GM12878 (cell line): ENCODE results near the gene CCDC24. TPM values are rescaled to one million over a fixed set of nuclear protein-coding genes. Genes with fewer than 3 reads are reported as not detected.

ENCODE experiments used
- ATAC-seq: fragments of 200-7000 bp; cut with Tn5 transposase; 3 replicates; pipeline ENCODE4 v1.9.1; 2020; ENCODE audit warnings: mild to moderate bottlenecking, moderate library complexity
- BruUV-seq: library from RNA; stranded (reverse); fragments of 400-500 nt; replicated peaks from 2 replicates; lab custom pipeline; 2021; lab: Mats Ljungman, UMichigan
- CTCF ChIA-PET: fragments of 300-600 bp; sonication (Branson Sonifier 250); formaldehyde crosslinking; extraction: SDS; loops from one replicate; lab custom pipeline; 2021; ENCODE audit warnings: inconsistent platforms; lab: Yijun Ruan, JAX
- POLR2A ChIA-PET: fragments of 350-600 bp; formaldehyde crosslinking; extraction: SDS; loops from one replicate; lab custom pipeline; 2021; ENCODE audit warnings: inconsistent platforms; lab: Charles Lee
- RAD21 ChIA-PET: fragments of 300-600 bp; sonication (Branson Sonifier 250); formaldehyde crosslinking; loops from one replicate; lab custom pipeline; 2023; ENCODE audit warnings: antibody characterized with exemption; ENCODE audit not compliant: unreplicated experiment; lab: Charles Lee
- SMC1A ChIA-PET: fragments of 300-600 bp; sonication (Branson Sonifier 250); formaldehyde crosslinking; loops from one replicate; lab custom pipeline; 2023; ENCODE audit not compliant: unreplicated experiment, uncharacterized antibody; lab: Charles Lee
- DNase-seq: peaks from one replicate; pipeline ENCODE4 v3.0.0-alpha.2; 2011; ENCODE audit warnings: low read depth, low spot score
- FAIRE-seq: peaks from 3 replicates; lab custom pipeline; 2011; peaks lifted over from hg19 to GRCh38; lab: Jason Lieb, UNC
- H2AFZ ChIP-seq: 2 replicates; pipeline ENCODE4 v1.6.0; 2011; ENCODE audit warnings: low read depth, low read length, control low read depth; ENCODE audit not compliant: control insufficient read depth
- H3K27ac ChIP-seq: 2 replicates; pipeline ENCODE4 v1.5.1; 2011; ENCODE audit warnings: control low read depth; ENCODE audit not compliant: control insufficient read depth, insufficient read depth
- H3K27me3 ChIP-seq, 2 experiments: replicated peaks in 1 of 2; 2 replicates each; pipeline versions ENCODE4 v1.6.0 to v1.6.1; 2011; ENCODE audit warnings: low read length in 1 of 2; ENCODE audit not compliant: control insufficient read depth in 2 of 2, insufficient read depth in 2 of 2
- H3K36me3 ChIP-seq, 2 experiments: 2 replicates each; pipeline ENCODE4 v1.5.1; 2011; ENCODE audit warnings: low read length in 1 of 2; ENCODE audit not compliant: control insufficient read depth in 2 of 2, insufficient read depth in 2 of 2
- H3K4me1 ChIP-seq: 2 replicates; pipeline ENCODE4 v1.6.1; 2011; ENCODE audit warnings: mild to moderate bottlenecking, low read length, moderate library complexity, mixed read lengths; ENCODE audit not compliant: control insufficient read depth, insufficient read depth
- H3K4me2 ChIP-seq: 2 replicates; pipeline ENCODE4 v1.6.0; 2011; ENCODE audit warnings: control low read depth; ENCODE audit not compliant: control insufficient read depth, insufficient read depth
- H3K4me3 ChIP-seq: fragments of 200-600 bp; sonication (generic); 2 replicates; pipeline ENCODE4 v1.5.1; 2016
- H3K79me2 ChIP-seq: 2 replicates; pipeline ENCODE4 v1.6.0; 2011; ENCODE audit warnings: low read length; ENCODE audit not compliant: control insufficient read depth, insufficient read depth
- H3K9ac ChIP-seq: 2 replicates; pipeline ENCODE4 v1.8.0; 2011; ENCODE audit warnings: low read length, control low read depth, mixed read lengths; ENCODE audit not compliant: control insufficient read depth, insufficient read depth
- H3K9me3 ChIP-seq: replicated peaks from 3 replicates; pipeline ENCODE4 v1.5.1; 2011; ENCODE audit warnings: mild to moderate bottlenecking, low read length; ENCODE audit not compliant: control insufficient read depth, insufficient read depth
- H4K20me1 ChIP-seq: 2 replicates; pipeline ENCODE4 v1.6.0; 2011; ENCODE audit not compliant: control insufficient read depth, insufficient read depth
- BCL11A ChIP-seq: IDR thresholded peaks from 2 replicates; pipeline ENCODE4 v1.6.1; 2011; ENCODE audit warnings: low read depth, low read length
- E2F8 ChIP-seq: fragments of 450-650 bp; IDR thresholded peaks from 2 replicates; pipeline ENCODE4 v1.6.1; 2018; ENCODE audit warnings: mild to moderate bottlenecking, low read depth, moderate library complexity; ENCODE audit not compliant: partially characterized antibody
- IKZF1 ChIP-seq: fragments of 450-650 bp; conservative IDR thresholded peaks from 2 replicates; pipeline ENCODE4 v1.6.1; 2017; ENCODE audit warnings: antibody characterized with exemption, mild to moderate bottlenecking
- IRF4 ChIP-seq: IDR thresholded peaks from 2 replicates; pipeline ENCODE4 v1.6.1; 2011; ENCODE audit warnings: low read depth, low read length
- MXI1 ChIP-seq: fragments of 150-350 bp; IDR thresholded peaks from 2 replicates; pipeline ENCODE4 v1.6.1; 2011; ENCODE audit warnings: low read depth, mild to moderate bottlenecking, inconsistent platforms, low read length, improper control_type of control experiment
- NFYA ChIP-seq: IDR thresholded peaks from 2 replicates; pipeline ENCODE4 v1.6.1; 2011; ENCODE audit warnings: low read depth, mild to moderate bottlenecking, low read length, improper control_type of control experiment, borderline replicate concordance
- NKRF ChIP-seq: fragments of 450-650 bp; conservative IDR thresholded peaks from 2 replicates; pipeline ENCODE4 v1.6.1; 2017; ENCODE audit warnings: mild to moderate bottlenecking, moderate library complexity
- REST ChIP-seq: IDR thresholded peaks from 2 replicates; pipeline ENCODE4 v1.6.1; 2012; ENCODE audit warnings: mild to moderate bottlenecking, low read depth, low read length
- RUNX3 ChIP-seq: IDR thresholded peaks from 2 replicates; pipeline ENCODE4 v1.6.1; 2012; ENCODE audit warnings: low read length, inconsistent platforms
- SMAD5 ChIP-seq: IDR thresholded peaks from 2 replicates; pipeline ENCODE4 v1.6.1; 2016; ENCODE audit warnings: antibody characterized with exemption, low read depth
- TAF1 ChIP-seq: IDR thresholded peaks from 2 replicates; pipeline ENCODE4 v1.6.1; 2011; ENCODE audit warnings: mild to moderate bottlenecking, low read depth, low read length, borderline replicate concordance
- TCF12 ChIP-seq: IDR thresholded peaks from 2 replicates; pipeline ENCODE4 v1.6.1; 2011; ENCODE audit warnings: low read depth, mild to moderate bottlenecking, low read length
- USF1 ChIP-seq: IDR thresholded peaks from 2 replicates; pipeline ENCODE4 v1.6.1; 2011; ENCODE audit warnings: borderline replicate concordance, low read depth, mild to moderate bottlenecking, moderate library complexity, mixed read lengths, low read length; ENCODE audit not compliant: insufficient read depth; ENCODE audit errors: extremely low read length
- WGBS: methylation state at CpG from one replicate; pipeline ENCODE4 v1.1.6; 2016; ENCODE audit warnings: low lambda C conversion rate; ENCODE audit not compliant: insufficient replicate concordance, insufficient coverage; ENCODE audit errors: missing lambda C conversion rate; 5-methylcytosine and 5-hydroxymethylcytosine counted together
- in situ Hi-C: fragments of 300-500 bp; cut with MboI; formaldehyde crosslinking; loops from 9 replicates; pipeline ENCODE4 v1.14.3; 2018; ENCODE audit warnings: mixed read lengths
- intact Hi-C: fragments of 100-400 bp; cut with micrococcal nuclease; formaldehyde crosslinking; loops from one replicate; pipeline ENCODE4 v1.14.2; 2022; ENCODE audit not compliant: unreplicated experiment
- polyA plus RNA-seq, 11 experiments: library from polyadenylated mRNA; depleted of rRNA in 4 of 11; unstranded in 6 of 11; stranded (reverse) in 5 of 11; fragments of >200 nt; fragmentation: Nextera tagmentation in 4 of 11; fragmentation: Illumina TruSeq in 1 of 11; extraction: Ambion mirVana in 4 of 11; extraction: Trizol in 1 of 11; gene quantifications; 1 replicate in 1 of 11; 2 replicates in 10 of 11; pipeline versions ENCODE4 v1.2.1 to v1.2.3, GENCODE V29; 2011 to 2016; ENCODE audit warnings: inconsistent platforms in 2 of 11, missing spikeins in 2 of 11, low read depth in 1 of 11
- total RNA-seq, 4 experiments: library from RNA; depleted of rRNA in 3 of 4; stranded (reverse); fragments of >200 nt in 3 of 4; fragmentation: Illumina TruSeq in 1 of 4; extraction: Trizol in 1 of 4; gene quantifications; 2 replicates each; pipeline versions ENCODE4 v1.2.1 to v1.2.3, GENCODE V29; 2013 to 2021

CCDC24 gene
- total and polyA plus RNA-seq, 10 of the 15 experiments (the other 5 are each of a cell fraction or from before 2014, with no cell fraction given), result 0.18 to 3.1 (median 1.6) TPM; not detected in 1

- ChIA-PET POLR2A (interaction anchor here (0.7 kb wide), 1 partner anchor 45 kb away, joined by 5 read pairs; no protein-coding TSS in a partner anchor), RAD21 (no interaction called here), SMC1A (no interaction called here), CTCF (interaction anchor here (1.0 to 12.6 kb wide), 4 partner anchors 17 to 275 kb away, joined by 3 to 167 read pairs (median 3); no protein-coding TSS in a partner anchor)
- intact Hi-C loops, result loop anchor here (5.0 kb wide), 1 partner anchor 92 kb away; the partner anchor contains the start of gene IPO13
- Histone ChIP-seq H3K4me1 (peaks cover 9% of the 10 kb centered on the region; the same call in 1 of the 2 replicates), H3K36me3 (no peaks in the 10 kb centered on the region), H4K20me1 (no peaks in the 10 kb centered on the region), H3K4me2 (no peak overlapping the region), H2AFZ (no peak overlapping the region), H3K9ac (no peak overlapping the region), H3K27me3 (no peaks in the 10 kb centered on the region), H3K27ac (no peak overlapping the region), H3K79me2 (no peaks in the 10 kb centered on the region), H3K9me3 (no peaks in the 10 kb centered on the region), H3K4me3 (no peak overlapping the region)
- 81% methylated on average over 2 of the region's 2 CpGs for WGBS
- no TSS peak for BruUV-seq
- in situ Hi-C loops, result loop anchor here (10.0 kb wide), 1 partner anchor 274 kb away; no protein-coding TSS in a partner anchor
- no peak for DNase-seq
- FAIRE-seq, result no peak
- no peak for ATAC-seq
- TF ChIP-seq TAF1 (no peak), SMAD5 (no peak), IKZF1 (no peak), RUNX3 (no peak), E2F8 (no peak), USF1 (no peak), MXI1 (no peak), REST (no peak), NFYA (no peak), NKRF (no peak), TCF12 (no peak), BCL11A (no peak), IRF4 (no peak)
Observed at GRCh38 chr1:44038876-44039657, 47.7 kb downstream of the CCDC24 start.
